ENCODE results near the gene ERCC2.

- TF ChIP-seq CTCF (conservative IDR thresholded peaks at IDR 0.05; ENCODE audit: low read depth, low read length) (no peak), POLR2A (IDR thresholded peaks at IDR 0.05; ENCODE audit: low read depth, low read length) (no peak), FOS (IDR thresholded peaks at IDR 0.05; ENCODE audit: low read depth, low read length) (no peak), RFX5 (IDR thresholded peaks at IDR 0.05; ENCODE audit: low read depth, low read length) (no peak)
These were observed 29.4 kb downstream of the ERCC2 start for GRCh38 chr19:45340899-45341453.

Data from IMR-90 (cell line).